Measurements from ENCODE around the gene XIST.
"Not testable (repeated sequence)": the region's sequence is repeated elsewhere in the genome, so short reads cannot be mapped to it uniquely, and the experiment has no call there.

XIST gene

GRCh38 chrX:73839152-73839551, 13.4 kb downstream of the XIST start:
- DNase-seq (ENCODE audit: low read depth in 2 of 2) = no peak

- no peak for DNase-seq (ENCODE audit: low read depth in 2 of 2)
Observed at GRCh38 chrX:73838123-73838522, 14.4 kb downstream of the XIST start.

GRCh38 chrX:73836956-73837477, 15.5 kb downstream of the XIST start:
- DNase-seq (ENCODE audit: low read depth in 2 of 2) = no peak

GRCh38 chrX:73834219-73834618, 18.3 kb downstream of the XIST start:
- DNase-seq (ENCODE audit: low read depth in 2 of 2) = no peak

GRCh38 chrX:73832319-73832718, 20.2 kb downstream of the XIST start:
- DNase-seq (ENCODE audit: low read depth in 2 of 2) = no peak

- DNase-seq (ENCODE audit: low read depth in 2 of 2) = no peak
Observed at GRCh38 chrX:73831500-73831899, 21.0 kb downstream of the XIST start.

GRCh38 chrX:73830489-73831414, 21.8 kb downstream of the XIST start:
- DNase-seq (ENCODE audit: low read depth in 2 of 2) = no peak

GRCh38 chrX:73829890-73830466, 22.5 kb downstream of the XIST start:
- no peak for DNase-seq (ENCODE audit: low read depth in 2 of 2)

GRCh38 chrX:73828080-73828720, 24.3 kb downstream of the XIST start:
- DNase-seq (ENCODE audit: low read depth in 2 of 2) = no peak

- DNase-seq (ENCODE audit: low read depth in 2 of 2) = no peak
Observed at GRCh38 chrX:73827406-73827805, 25.1 kb downstream of the XIST start.

- DNase-seq (ENCODE audit: low read depth in 2 of 2) = no peak
Observed at GRCh38 chrX:73826996-73827395, 25.5 kb downstream of the XIST start.

GRCh38 chrX:73825569-73825968, 26.9 kb downstream of the XIST start:
- no peak for DNase-seq (ENCODE audit: low read depth in 2 of 2)

- no peak for DNase-seq (ENCODE audit: low read depth in 2 of 2)
Observed at GRCh38 chrX:73823473-73824004, 29.0 kb downstream of the XIST start.

- no peak for DNase-seq (ENCODE audit: low read depth in 2 of 2)
Observed at GRCh38 chrX:73822775-73823174, 29.7 kb downstream of the XIST start.

GRCh38 chrX:73821921-73822559, 30.5 kb downstream of the XIST start:
- no peak for DNase-seq (ENCODE audit: low read depth in 2 of 2)

- DNase-seq (ENCODE audit: low read depth in 2 of 2) = not testable (repeated sequence)
Observed at GRCh38 chrX:73819864-73820558, 32.5 kb downstream of the XIST start.

GRCh38 chrX:73818200-73819116, 34.1 kb downstream of the XIST start:
- no peak for DNase-seq (ENCODE audit: low read depth in 2 of 2)

- DNase-seq (ENCODE audit: low read depth in 2 of 2) = no peak
Observed at GRCh38 chrX:73817393-73818199, 34.9 kb downstream of the XIST start.

GRCh38 chrX:73812256-73812655, 40.3 kb downstream of the XIST start:
- no peak for DNase-seq (ENCODE audit: low read depth in 2 of 2)
